ENCODE results near the gene ALG6. TPM values are rescaled to one million over a fixed set of nuclear protein-coding genes. Genes with fewer than 3 reads are reported as not detected.

ALG6 gene
- total RNA-seq = 14.7 and 19.1 TPM in 2 replicates

GRCh38 chr1:63367215-63368103, at the start of gene ALG6:
Gene ALG6, plus strand, starts transcription at chr1:63367627. Its CDS starts 3,351 bp downstream, at chr1:63370978.

DNA sequence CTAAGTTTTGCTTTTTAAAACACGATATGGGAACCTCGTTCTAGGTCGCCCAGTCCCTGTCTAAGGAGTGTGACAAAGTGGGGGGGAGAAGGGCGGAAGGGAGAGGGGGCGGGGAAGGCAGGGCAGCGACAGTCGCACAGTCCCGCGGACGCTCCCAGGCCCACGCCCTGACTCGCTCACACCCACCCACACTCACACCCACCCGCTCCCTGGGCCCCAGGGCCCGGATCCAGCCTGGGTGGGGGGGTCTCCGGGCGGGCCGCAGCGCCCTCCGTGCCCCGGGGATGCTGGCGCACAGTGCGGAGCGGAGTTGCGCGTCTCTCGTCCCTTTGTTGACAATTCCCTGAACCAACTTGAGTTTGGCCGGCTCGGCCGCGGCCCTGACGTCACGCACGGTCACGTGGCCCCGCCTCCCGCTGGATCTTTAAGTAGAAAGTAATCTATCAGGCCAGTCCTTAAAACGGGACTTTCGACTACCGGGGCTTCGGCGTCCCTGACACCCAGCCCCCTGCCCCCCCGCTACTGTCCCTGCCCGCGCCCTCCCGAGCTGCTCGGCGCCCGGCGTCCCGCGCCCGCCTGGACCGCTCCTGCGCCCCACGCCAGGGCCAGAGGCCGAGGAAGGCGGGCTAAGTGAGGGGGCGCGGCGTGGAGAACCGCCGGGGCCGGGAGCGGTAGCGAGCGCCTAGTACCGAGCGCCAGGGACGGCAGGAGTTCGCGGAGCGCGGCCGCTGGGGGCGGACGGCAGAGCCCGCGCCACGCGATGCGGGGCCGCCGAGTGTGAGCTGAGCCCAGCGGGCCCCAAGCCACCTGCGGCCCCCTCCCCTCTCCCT, 45.1 kb upstream of the ALG6 start, which contains the start of gene FOXD3:
Gene FOXD3 (plus strand): TSS at position 454 of the 830 bp plus-strand sequence. CDS start 492 bp downstream, outside the sequence.

Other genes starting within 250 kb of the ALG6 start
- not detected in 2 replicates for gene FOXD3, start 45.1 kb upstream of the ALG6 start, total RNA-seq
- gene ITGB3BP, start 155.6 kb downstream of the ALG6 start, total RNA-seq = 18.1 and 22.8 TPM in 2 replicates
- 3.4 and 6.3 TPM in 2 replicates for gene EFCAB7, start 155.9 kb downstream of the ALG6 start, total RNA-seq
- gene PGM1, start 225.8 kb downstream of the ALG6 start, total RNA-seq = 54.0 and 90.6 TPM in 2 replicates

Measured in nasal cavity respiratory epithelium epithelial cell of viscerocranial mucosa (primary cell).